Tibial nerve (tissue), 4 donors: Measurements from ENCODE around the gene DMD. TPM values are rescaled to one million over a fixed set of nuclear protein-coding genes. Genes with fewer than 3 reads are reported as not detected.
A peak's percentile ranks its signal among the peaks of the same experiment; 100 is the strongest.

Experiments used
- DNase-seq, 2 donors: peaks; one replicate each; pipeline ENCODE4 v3.0.0-alpha.2; 2019; ENCODE audit warnings: low spot score in 2 of 2
- H3K27ac ChIP-seq, 4 donors: fragments of 200-600 bp; sonication (generic) in 3 of 4; one replicate each; pipeline ENCODE4 v1.5.1; 2017 to 2019; ENCODE audit warnings: mild to moderate bottlenecking in 1 of 4
- H3K27me3 ChIP-seq, 2 donors: fragments of 200-600 bp; sonication (generic) in 1 of 2; one replicate each; pipeline versions ENCODE4 v1.5.1 to v1.6.0; 2017 to 2019
- H3K36me3 ChIP-seq, 3 donors: fragments of 200-600 bp; sonication (generic); one replicate each; pipeline ENCODE4 v1.5.1; 2018 to 2019
- H3K4me1 ChIP-seq, 4 donors: fragments of 200-600 bp; sonication (generic) in 3 of 4; one replicate each; pipeline ENCODE4 v1.5.1; 2017 to 2019
- H3K4me3 ChIP-seq, 4 donors: fragments of 200-600 bp; sonication (generic) in 3 of 4; one replicate each; pipeline ENCODE4 v1.5.1; 2017 to 2019; ENCODE audit warnings: mild to moderate bottlenecking in 1 of 4, moderate library complexity in 1 of 4
- H3K9me3 ChIP-seq, 4 donors: fragments of 200-600 bp; sonication (generic) in 3 of 4; one replicate each; pipeline ENCODE4 v1.5.1; 2017 to 2019
- CTCF ChIP-seq, 5 experiments: fragments of 200-600 bp in 3 of 5; fragments of 450-650 bp in 2 of 5; sonication (generic) in 3 of 5; IDR thresholded peaks; one replicate each; pipeline ENCODE4 v1.5.1; 2016 to 2019; ENCODE audit warnings: antibody characterized with exemption in 5 of 5, mild to moderate bottlenecking in 3 of 5, moderate library complexity in 2 of 5
- EP300 ChIP-seq, 2 donors: sonication (generic); formaldehyde crosslinking; IDR thresholded peaks; one replicate each; pipeline ENCODE4 v1.6.1; 2017; ENCODE audit warnings: antibody characterized with exemption in 2 of 2, mild to moderate bottlenecking in 1 of 2
- POLR2A ChIP-seq, 2 donors: fragments of 450-650 bp; IDR thresholded peaks; one replicate each; pipeline ENCODE4 v1.6.1; 2017; ENCODE audit warnings: antibody characterized with exemption in 2 of 2, mild to moderate bottlenecking in 2 of 2, moderate library complexity in 2 of 2
- WGBS, 2 donors: methylation state at CpG; one replicate each; pipeline ENCODE4 v1.1.5; 2018; 5-methylcytosine and 5-hydroxymethylcytosine counted together
- total RNA-seq, 4 donors: library from RNA; depleted of rRNA; stranded (reverse); fragments of >200 nt; gene quantifications; one replicate each; pipeline ENCODE4 v1.1.0, GENCODE V29; 2016

Gene DMD
- total RNA-seq, 4 donors from 2014 or later, result 156 to 345 (median 245) TPM

DNA sequence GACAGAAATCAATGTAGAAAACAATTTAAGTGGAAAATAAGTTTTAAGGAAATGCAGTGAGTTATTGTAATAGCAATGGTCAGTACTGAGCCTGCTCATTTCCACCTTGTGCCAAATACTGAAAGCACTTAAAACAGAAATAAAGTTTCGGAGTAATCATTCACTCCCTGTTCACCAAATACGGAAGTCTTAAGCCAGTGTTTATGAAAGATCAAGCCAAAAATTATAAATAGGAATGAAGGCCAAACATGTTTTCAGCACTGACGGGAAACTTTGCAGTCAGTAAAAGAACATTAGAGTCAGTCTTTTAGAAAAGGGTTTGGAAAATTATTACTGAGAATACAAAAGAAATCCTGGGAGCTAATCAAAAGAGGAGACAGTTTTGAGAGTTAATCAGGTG, 178.6 kb downstream of the DMD start:
- TF ChIP-seq CTCF (IDR thresholded peaks at IDR 0.05) (no peak), EP300 (IDR thresholded peaks at IDR 0.05) (no peak), POLR2A (IDR thresholded peaks at IDR 0.05) (no peak)
- Histone ChIP-seq H3K9me3 (no peaks in the 10 kb centered on the region), H3K4me1 (no peaks in the 10 kb centered on the region), H3K27me3 (no peaks in the 10 kb centered on the region), H3K27ac (peak overlapping the region in 2 of 4 donors; percentile 21 to 59), H3K36me3 (no peaks in the 10 kb centered on the region), H3K4me3 (no peak overlapping the region)
- DNase-seq, result no peak
- WGBS, 2 donors, result 17 to 54% methylated on average over 3 of the region's 3 CpGs

DNA sequence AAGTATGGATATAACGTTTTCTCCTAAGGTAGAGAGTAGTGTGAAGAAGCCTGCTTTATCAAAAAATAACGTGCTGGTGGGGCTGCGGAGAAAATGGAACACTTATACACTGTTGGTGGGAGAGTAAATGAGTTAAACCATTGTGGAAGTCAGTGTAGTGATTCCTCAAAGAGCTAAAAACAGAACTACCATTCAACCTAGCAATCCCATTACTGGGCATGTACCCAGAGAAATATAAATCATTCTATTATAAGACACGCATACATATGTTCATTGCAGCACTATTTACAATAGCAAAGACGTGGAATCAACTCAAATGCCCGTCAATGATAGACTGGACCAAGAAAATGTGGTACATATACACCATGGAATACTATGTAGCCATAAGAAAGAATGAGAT, 196.4 kb downstream of the DMD start:
- no peak for DNase-seq

GRCh38 chrX:33014086-33014485, 197.3 kb downstream of the DMD start:
- DNase-seq, result no peak
- H3K27ac ChIP-seq, result no peak overlapping the region
- no peak overlapping the region for H3K4me3 ChIP-seq
- 84 to 85% methylated on average over 3 of the region's 3 CpGs for WGBS, 2 donors
- H3K36me3 ChIP-seq, result no peaks in the 10 kb centered on the region
- no peaks in the 10 kb centered on the region for H3K4me1 ChIP-seq
- TF ChIP-seq POLR2A (IDR thresholded peaks at IDR 0.05), result no peak
- TF ChIP-seq EP300 (IDR thresholded peaks at IDR 0.05), result no peak
- no peaks in the 10 kb centered on the region for H3K9me3 ChIP-seq
- no peaks in the 10 kb centered on the region for H3K27me3 ChIP-seq

More for the DNA sequence above, 196.4 kb downstream of the DMD start:
- 63 to 65% methylated on average over 6 of the region's 6 CpGs for WGBS, 2 donors
- H3K4me1 ChIP-seq, result no peaks in the 10 kb centered on the region
- H3K27ac ChIP-seq, result no peak overlapping the region
- no peak for TF ChIP-seq CTCF (IDR thresholded peaks at IDR 0.05)
- no peak for TF ChIP-seq POLR2A (IDR thresholded peaks at IDR 0.05)
- no peak for TF ChIP-seq EP300 (IDR thresholded peaks at IDR 0.05)
- no peaks in the 10 kb centered on the region for H3K36me3 ChIP-seq
- no peaks in the 10 kb centered on the region for H3K9me3 ChIP-seq
- H3K27me3 ChIP-seq, result no peaks in the 10 kb centered on the region
- no peak overlapping the region for H3K4me3 ChIP-seq

- Histone ChIP-seq H3K27ac (no peak overlapping the region), H3K9me3 (no peaks in the 10 kb centered on the region), H3K36me3 (no peaks in the 10 kb centered on the region), H3K4me3 (no peak overlapping the region), H3K27me3 (no peaks in the 10 kb centered on the region), H3K4me1 (no peaks in the 10 kb centered on the region)
- DNase-seq, result no peak
- no peak for TF ChIP-seq POLR2A (IDR thresholded peaks at IDR 0.05)
- no peak for TF ChIP-seq CTCF (IDR thresholded peaks at IDR 0.05)
- no peak for TF ChIP-seq EP300 (IDR thresholded peaks at IDR 0.05)
These were observed 210.2 kb downstream of the DMD start for GRCh38 chrX:33001107-33001506.

DNA sequence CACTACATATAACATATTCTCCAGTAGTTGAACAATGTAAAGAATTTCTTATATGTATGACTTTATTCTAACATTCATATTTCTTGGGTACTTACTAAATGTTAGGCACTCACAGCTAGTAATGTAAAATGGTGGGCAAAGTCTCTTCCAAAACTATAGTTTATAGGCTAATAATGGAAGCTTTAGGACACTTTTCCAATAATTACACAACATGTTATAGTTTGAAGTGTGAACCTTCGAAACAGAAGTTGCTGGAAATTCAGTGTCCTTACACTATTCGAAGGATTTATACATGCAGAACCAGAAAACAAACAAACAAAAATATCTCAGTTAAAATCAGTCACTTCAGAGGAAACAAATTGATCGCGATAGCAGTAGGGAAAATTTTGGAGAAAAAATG, 212.6 kb downstream of the DMD start:
- 85 to 99% methylated on average over 4 of the region's 4 CpGs for WGBS, 2 donors
- Histone ChIP-seq H3K27me3 (no peaks in the 10 kb centered on the region), H3K9me3 (no peaks in the 10 kb centered on the region), H3K27ac (no peak overlapping the region), H3K4me1 (no peaks in the 10 kb centered on the region), H3K36me3 (no peaks in the 10 kb centered on the region), H3K4me3 (no peak overlapping the region)
- TF ChIP-seq POLR2A (IDR thresholded peaks at IDR 0.05), result no peak
- no peak for TF ChIP-seq EP300 (IDR thresholded peaks at IDR 0.05)
- TF ChIP-seq CTCF (IDR thresholded peaks at IDR 0.05), result no peak
- no peak for DNase-seq

- TF ChIP-seq CTCF (IDR thresholded peaks at IDR 0.05) (no peak), POLR2A (IDR thresholded peaks at IDR 0.05) (no peak), EP300 (IDR thresholded peaks at IDR 0.05) (no peak)
- Histone ChIP-seq H3K9me3 (no peaks in the 10 kb centered on the region), H3K4me1 (no peaks in the 10 kb centered on the region), H3K36me3 (no peaks in the 10 kb centered on the region), H3K27me3 (no peaks in the 10 kb centered on the region), H3K27ac (peak overlapping the region in 2 of 4 donors; percentile 9 to 33), H3K4me3 (no peak overlapping the region)
- WGBS, 2 donors, result 41 to 64% methylated on average over 3 of the region's 3 CpGs
- no peak for DNase-seq
These were observed 215.9 kb downstream of the DMD start for GRCh38 chrX:32995427-32995826.
